GM13977 (cell line): ENCODE measurements around the gene FAM136A.
"Not testable (repeated sequence)": the region's sequence is repeated elsewhere in the genome, so short reads cannot be mapped to it uniquely, and the experiment has no call there.

Experiments
- DNase-seq: peaks from one replicate; pipeline ENCODE4 v3.0.0; 2012; ENCODE audit warnings: low spot score
- CTCF ChIP-seq: IDR thresholded peaks from 2 replicates; pipeline ENCODE4 v1.5.1; 2012; ENCODE audit warnings: mild to moderate bottlenecking, control low read depth; ENCODE audit not compliant: insufficient read depth; ENCODE audit errors: extremely low read depth, missing control alignments
- in situ Hi-C: fragments of 300-500 bp; cut with MboI; formaldehyde crosslinking; loops from one replicate; pipeline ENCODE4 v1.12.0; 2022; ENCODE audit warnings: low sequenced_read_pairs, low pct_unique_long_range_greater_than_20kb, mixed read lengths, inconsistent platforms; ENCODE audit not compliant: unreplicated experiment

The FAM136A gene

GRCh38 chr2:70270323-70270722 lies 31.5 kb downstream of the FAM136A start:
- DNase-seq = no peak
- in situ Hi-C loops = no loop called here
- TF ChIP-seq CTCF = no peak

GRCh38 chr2:70269422-70270302 lies 32.2 kb downstream of the FAM136A start:
- DNase-seq, in situ Hi-C loops: not testable (repeated sequence)

- in situ Hi-C loops = not testable (repeated sequence)
Observed at GRCh38 chr2:70266925-70267324, 34.9 kb downstream of the FAM136A start.

GRCh38 chr2:70261501-70261900 lies 40.4 kb downstream of the FAM136A start:
- in situ Hi-C loops = no loop called here
- no peak for DNase-seq
- no peak for TF ChIP-seq CTCF

More at GRCh38 chr2:70266925-70267324, 34.9 kb downstream of the FAM136A start:
- not testable (repeated sequence) for DNase-seq

GRCh38 chr2:70258532-70258875 lies 43.4 kb downstream of the FAM136A start:
- TF ChIP-seq CTCF = no peak
- no peak for DNase-seq
- in situ Hi-C loops = no loop called here

GRCh38 chr2:70255637-70256314 lies 46.1 kb downstream of the FAM136A start:
- in situ Hi-C loops = no loop called here
- TF ChIP-seq CTCF = no peak
- DNase-seq = no peak

GRCh38 chr2:70250434-70250833 lies 51.4 kb downstream of the FAM136A start:
- DNase-seq = no peak
- TF ChIP-seq CTCF = no peak
- in situ Hi-C loops = no loop called here
